Thyroid gland (tissue), 4 donors: ENCODE results near the gene ENGASE.

Experiments used
- CTCF ChIP-seq, 6 experiments: fragments of 200-600 bp in 3 of 6; fragments of 450-650 bp in 3 of 6; sonication (generic) in 3 of 6; IDR thresholded peaks; one replicate each; pipeline ENCODE4 v1.5.1; 2016 to 2019; ENCODE audit warnings: antibody characterized with exemption in 6 of 6, mild to moderate bottlenecking in 2 of 6, inconsistent platforms in 1 of 6, moderate library complexity in 1 of 6
- POLR2A ChIP-seq, 2 donors: fragments of 450-650 bp; IDR thresholded peaks; one replicate each; pipeline ENCODE4 v1.6.1; 2017; ENCODE audit warnings: antibody characterized with exemption in 2 of 2, mild to moderate bottlenecking in 2 of 2, moderate library complexity in 1 of 2

GRCh38 chr17:79085154-79085920, 10.7 kb downstream of the ENGASE start:
- TF ChIP-seq CTCF (IDR thresholded peaks at IDR 0.05) (no peak), POLR2A (IDR thresholded peaks at IDR 0.05) (no peak)
